Tongue (tissue), 2 donors: ENCODE data around the gene RAD9B. TPM values are rescaled to one million over a fixed set of nuclear protein-coding genes. Genes with fewer than 3 reads are reported as not detected.
"Not testable (repeated sequence)": the region's sequence is repeated elsewhere in the genome, so short reads cannot be mapped to it uniquely, and the experiment has no call there.

Source experiments
- DNase-seq: peaks from one replicate; pipeline ENCODE4 v3.0.0-alpha.2; 2015
- total RNA-seq: library from RNA; depleted of rRNA; stranded (reverse); fragments of >200 nt; gene quantifications from one replicate; pipeline ENCODE4 v1.2.3, GENCODE V29; 2014

RAD9B gene
- total RNA-seq, 1 donor from 2014 or later = 5.3 TPM

- no peak for DNase-seq
Observed at GRCh38 chr12:110528277-110528839, 26.2 kb downstream of the RAD9B start.

DNA sequence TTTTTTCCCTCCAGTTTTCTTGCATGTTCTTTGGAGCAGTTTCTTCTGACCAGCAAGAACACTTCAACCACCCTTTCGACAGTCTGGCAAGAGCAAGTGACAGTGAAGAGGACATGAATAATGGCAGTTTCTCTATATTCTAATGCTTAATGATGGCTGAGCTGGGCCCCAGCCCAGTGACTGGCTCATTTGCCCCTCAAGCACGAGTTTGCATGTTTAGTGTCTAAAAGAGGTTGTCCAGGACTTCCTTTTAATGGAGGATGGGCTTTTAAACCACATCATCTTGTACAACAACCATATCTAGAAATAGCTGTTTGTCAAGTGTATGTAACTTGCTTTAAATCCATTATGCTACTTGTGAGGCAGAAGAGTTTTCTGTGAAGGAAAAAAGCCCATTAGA, 28.4 kb downstream of the RAD9B start:
- DNase-seq = no peak

- DNase-seq = no peak
Observed at GRCh38 chr12:110531741-110532333, 29.7 kb downstream of the RAD9B start.

- DNase-seq = no peak
Observed at GRCh38 chr12:110532644-110533043, 30.5 kb downstream of the RAD9B start.

DNA sequence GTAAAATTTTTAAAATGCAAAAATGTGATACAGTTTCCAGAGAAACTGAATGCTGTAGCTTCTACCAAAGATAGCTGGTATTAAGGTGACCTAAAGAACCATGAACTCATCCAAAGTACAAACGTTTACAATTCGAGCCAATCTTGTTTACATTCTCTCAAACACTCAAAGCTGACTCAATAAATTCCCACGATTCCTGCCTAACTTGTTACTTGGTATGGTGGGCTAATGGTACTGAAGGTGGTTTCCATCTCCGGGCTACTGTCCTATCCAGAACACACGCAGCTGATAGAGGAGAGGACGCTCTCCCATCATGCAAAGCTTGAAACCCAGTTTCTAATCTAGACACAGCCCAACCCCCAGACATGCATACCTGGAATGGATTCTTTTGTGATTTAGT, 31.5 kb downstream of the RAD9B start:
- no peak for DNase-seq

GRCh38 chr12:110534811-110535210, 32.7 kb downstream of the RAD9B start:
- DNase-seq = no peak

DNA sequence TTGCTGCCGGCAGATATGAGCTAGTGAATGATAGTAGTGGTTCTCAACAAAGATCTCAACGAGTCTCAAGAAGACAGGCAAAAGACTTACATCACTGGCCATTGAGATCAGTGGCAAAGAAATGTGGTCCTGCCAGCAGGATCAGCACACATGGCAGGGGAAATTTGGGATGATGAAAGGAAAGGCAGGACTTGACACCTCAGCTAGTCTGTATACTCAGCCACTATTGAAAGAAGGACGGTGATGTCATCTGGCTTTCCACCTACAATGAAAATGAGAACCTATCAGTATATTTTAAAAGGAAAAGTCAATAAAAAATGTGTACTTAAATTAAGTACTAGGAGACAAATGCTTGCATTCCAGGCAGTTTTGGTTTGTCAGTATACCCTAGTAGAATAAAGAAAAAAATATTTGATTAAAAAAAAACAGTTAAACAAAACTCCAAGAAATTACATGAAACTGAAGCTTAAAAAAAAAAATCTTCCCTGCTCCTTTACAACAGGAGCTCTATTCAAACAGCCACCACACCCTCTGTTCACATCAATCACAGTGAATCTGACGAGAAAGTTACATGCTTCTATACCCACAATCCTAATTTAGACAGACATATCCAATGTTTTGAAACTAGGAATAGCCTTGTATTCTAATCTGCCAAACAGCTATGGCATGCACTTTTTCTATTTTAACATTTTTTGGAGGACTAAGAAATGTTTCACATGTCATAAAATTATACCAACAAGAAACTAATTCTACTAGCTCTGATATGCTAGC, 34.9 kb downstream of the RAD9B start:
- peak; percentile 30 for DNase-seq

GRCh38 chr12:110537605-110538409, 35.7 kb downstream of the RAD9B start:
- DNase-seq = peak; percentile 45

DNA sequence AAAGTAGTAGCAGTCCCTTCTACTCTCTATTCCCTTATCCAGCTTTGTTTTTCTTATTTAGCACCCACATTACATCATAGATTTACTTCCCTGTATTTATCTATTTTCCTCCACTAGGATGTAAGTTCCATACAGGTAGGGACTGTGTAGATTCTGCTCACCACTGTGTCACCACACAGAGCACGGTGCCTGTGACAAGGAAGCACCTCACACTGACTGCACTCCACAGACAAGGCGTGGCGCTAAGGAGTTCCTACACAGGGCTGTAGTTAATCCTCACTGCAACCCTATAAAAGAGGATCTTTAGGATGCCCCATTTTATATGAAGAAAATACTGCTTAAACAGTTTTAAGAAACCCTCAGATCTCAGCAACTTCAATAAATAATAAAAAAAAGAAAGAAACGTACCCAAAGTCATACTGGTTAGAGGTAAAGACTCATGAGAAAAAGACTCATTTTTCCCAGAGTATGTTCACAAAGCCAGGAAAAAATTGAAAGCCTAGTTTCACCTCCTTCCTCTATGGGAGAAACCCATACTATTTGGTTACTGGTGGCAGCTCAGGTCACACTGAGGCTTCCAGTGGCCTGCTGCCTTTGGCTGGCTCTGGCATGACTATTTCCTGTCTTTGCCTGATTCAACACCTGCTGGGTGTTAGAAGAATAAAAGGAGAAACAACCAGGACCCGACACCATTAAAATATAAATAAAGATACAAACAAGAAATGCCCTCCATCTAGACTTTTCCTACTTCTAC, 36.9 kb downstream of the RAD9B start:
- DNase-seq = no peak

GRCh38 chr12:110540048-110540447, 37.9 kb downstream of the RAD9B start:
- DNase-seq = no peak

DNA sequence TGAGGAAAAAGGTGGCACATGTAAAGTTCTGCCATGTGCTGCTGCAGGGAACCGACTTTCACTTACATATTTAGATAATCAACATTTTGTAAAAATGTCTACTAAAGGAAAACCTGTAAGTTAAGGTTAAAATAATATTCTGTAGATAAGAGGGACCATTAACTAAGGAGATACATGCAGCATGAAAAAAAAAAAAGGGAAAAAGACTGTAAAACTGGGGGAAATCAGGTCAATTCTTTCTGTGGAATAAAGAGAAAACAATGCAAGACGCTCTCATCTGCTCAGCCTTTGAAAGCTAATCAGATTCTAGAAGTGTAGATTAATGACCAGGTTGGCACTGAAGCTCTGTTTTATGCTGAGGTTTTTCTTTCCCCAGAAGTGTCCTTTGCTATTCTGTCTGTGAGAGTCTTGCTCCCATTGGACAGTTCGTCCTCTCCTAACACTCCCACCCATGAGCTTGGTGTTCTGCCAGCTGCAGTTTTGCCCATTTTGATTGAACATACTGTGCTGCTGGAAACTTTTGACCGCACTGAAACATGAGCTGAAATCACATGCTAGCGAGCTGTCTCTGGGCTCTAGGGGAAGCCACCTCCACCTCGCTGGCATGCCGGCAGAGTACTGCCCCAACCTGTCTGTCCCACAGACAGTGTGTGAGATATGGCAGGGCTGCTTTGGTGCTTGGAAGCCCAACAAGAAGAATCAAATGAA, 41.3 kb downstream of the RAD9B start:
- peak; percentile 82 for DNase-seq

DNA sequence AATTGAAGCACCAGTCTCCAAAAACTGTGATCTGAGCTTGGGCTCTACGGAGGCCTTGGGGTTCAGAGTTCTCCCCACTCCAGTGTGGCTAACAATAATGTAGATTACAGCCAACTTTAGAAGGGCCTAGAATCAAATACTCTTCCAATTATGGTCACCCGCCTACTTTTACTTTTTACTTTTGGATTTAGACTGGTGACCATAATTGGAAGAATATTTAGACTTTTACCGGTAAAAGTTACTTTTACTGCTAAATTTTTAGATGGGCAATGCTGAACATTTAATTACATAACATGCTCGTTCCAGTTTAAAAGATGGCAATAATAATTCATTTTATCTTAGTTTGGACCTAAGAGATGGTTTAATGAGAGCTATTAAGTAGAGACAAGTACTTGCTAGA, 41.8 kb downstream of the RAD9B start:
- no peak for DNase-seq

- not testable (repeated sequence) for DNase-seq
Observed at GRCh38 chr12:110545259-110545658, 43.1 kb downstream of the RAD9B start.

- DNase-seq = no peak
Observed at GRCh38 chr12:110545812-110546211, 43.7 kb downstream of the RAD9B start.

- no peak for DNase-seq
Observed at GRCh38 chr12:110546339-110546738, 44.2 kb downstream of the RAD9B start.

GRCh38 chr12:110547090-110547489, 45.0 kb downstream of the RAD9B start:
- no peak for DNase-seq

DNA sequence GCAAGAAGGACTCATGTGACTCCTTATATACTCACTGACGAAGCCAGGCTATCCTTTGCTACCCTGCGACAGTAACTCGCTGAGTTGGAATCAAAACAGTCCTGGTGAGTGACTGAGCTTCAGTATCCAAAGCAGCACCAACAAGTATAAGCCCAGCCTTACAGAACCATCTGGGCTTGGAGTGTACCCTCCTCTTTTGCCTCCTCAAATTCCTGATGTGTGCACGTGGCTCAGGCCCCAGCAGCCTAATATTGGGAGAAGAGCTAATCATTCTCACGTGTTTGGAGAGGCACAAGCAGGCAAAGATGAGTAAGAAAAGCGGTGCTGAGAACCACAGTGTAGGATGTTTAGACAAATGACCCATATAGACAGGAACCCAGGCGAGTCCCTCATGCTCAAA, 46.5 kb downstream of the RAD9B start:
- no peak for DNase-seq

- DNase-seq = no peak
Observed at GRCh38 chr12:110549716-110550115, 47.6 kb downstream of the RAD9B start.

DNA sequence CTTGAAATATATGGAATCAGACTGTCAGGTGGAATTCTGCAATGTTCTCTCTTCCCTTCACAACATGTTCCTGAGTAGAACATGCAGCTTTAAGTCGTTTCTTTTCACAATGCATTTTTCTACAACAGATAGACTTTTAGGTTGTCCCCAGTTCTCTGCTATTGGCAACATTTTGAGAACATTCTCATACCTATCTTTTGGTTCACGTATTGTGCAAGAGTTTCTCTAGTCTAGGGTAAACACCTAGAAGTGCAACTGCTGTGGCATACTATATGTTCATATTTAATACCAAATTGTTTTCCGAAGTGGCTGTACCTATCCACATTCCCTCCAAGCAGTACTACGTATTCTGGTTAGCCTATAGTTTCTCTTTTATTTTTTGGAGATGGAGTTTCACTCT, 48.9 kb downstream of the RAD9B start:
- no peak for DNase-seq
